Endothelial cell of umbilical vein (primary cell): ENCODE results near the gene ROBO2.

Experiments
- GATA2 ChIP-seq: IDR thresholded peaks from 2 replicates; pipeline ENCODE4 v1.7.0; 2011; ENCODE audit warnings: low read depth, mild to moderate bottlenecking, moderate library complexity, mixed read lengths, low read length; ENCODE audit not compliant: insufficient read length, insufficient read depth
- POLR2A ChIP-seq: IDR thresholded peaks from 2 replicates; pipeline ENCODE4 v1.6.1; 2012; ENCODE audit warnings: low read depth, mild to moderate bottlenecking, control low read depth, low read length
- POLR2AphosphoS5 ChIP-seq: IDR thresholded peaks from 2 replicates; pipeline ENCODE4 v1.6.1; 2012; ENCODE audit warnings: low read depth, mild to moderate bottlenecking, control low read depth, low read length, moderate library complexity; ENCODE audit not compliant: insufficient read depth
- TF ChIP-seq, protein P1 (sequence below), 2 donors: IDR thresholded peaks; 1 replicate in 1 of 2; 2 replicates in 1 of 2; pipeline ENCODE4 v1.5.1; 2011; ENCODE audit warnings: low read length in 2 of 2, mild to moderate bottlenecking in 2 of 2, moderate library complexity in 2 of 2, control low read depth in 1 of 2, inconsistent platforms in 1 of 2, low read depth in 1 of 2; ENCODE audit not compliant: insufficient read depth in 1 of 2; ENCODE audit errors: extremely low read depth in 1 of 2

GRCh38 chr3:77288348-77288747 is 248.4 kb downstream of the ROBO2 start:
- no peak for TF ChIP-seq POLR2A
- no peak for TF ChIP-seq GATA2
- TF ChIP-seq, protein P1, sequence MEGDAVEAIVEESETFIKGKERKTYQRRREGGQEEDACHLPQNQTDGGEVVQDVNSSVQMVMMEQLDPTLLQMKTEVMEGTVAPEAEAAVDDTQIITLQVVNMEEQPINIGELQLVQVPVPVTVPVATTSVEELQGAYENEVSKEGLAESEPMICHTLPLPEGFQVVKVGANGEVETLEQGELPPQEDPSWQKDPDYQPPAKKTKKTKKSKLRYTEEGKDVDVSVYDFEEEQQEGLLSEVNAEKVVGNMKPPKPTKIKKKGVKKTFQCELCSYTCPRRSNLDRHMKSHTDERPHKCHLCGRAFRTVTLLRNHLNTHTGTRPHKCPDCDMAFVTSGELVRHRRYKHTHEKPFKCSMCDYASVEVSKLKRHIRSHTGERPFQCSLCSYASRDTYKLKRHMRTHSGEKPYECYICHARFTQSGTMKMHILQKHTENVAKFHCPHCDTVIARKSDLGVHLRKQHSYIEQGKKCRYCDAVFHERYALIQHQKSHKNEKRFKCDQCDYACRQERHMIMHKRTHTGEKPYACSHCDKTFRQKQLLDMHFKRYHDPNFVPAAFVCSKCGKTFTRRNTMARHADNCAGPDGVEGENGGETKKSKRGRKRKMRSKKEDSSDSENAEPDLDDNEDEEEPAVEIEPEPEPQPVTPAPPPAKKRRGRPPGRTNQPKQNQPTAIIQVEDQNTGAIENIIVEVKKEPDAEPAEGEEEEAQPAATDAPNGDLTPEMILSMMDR (IDR thresholded peaks at IDR 0.05; ENCODE audit: extremely low read depth in 1 of 2, insufficient read depth in 1 of 2, low read depth in 1 of 2, low read length in 2 of 2): no peak
- TF ChIP-seq POLR2AphosphoS5: no peak
